GM23338 (cell line): ENCODE measurements around the gene SUCLG2. TPM values are rescaled to one million over a fixed set of nuclear protein-coding genes. Genes with fewer than 3 reads are reported as not detected.

ENCODE experiments used
- ATAC-seq: fragments of 200-7000 bp; cut with Tn5 transposase; 3 replicates; pipeline ENCODE4 v1.9.1; 2020
- DNase-seq: peaks from one replicate; pipeline ENCODE4 v3.0.0-alpha.2; 2015; ENCODE audit warnings: low spot score
- H2AFZ ChIP-seq: fragments of 200-600 bp; sonication (generic); 2 replicates; pipeline ENCODE4 v1.8.0; 2016; ENCODE audit warnings: antibody characterized with exemption, mild to moderate bottlenecking, moderate library complexity
- H3F3A ChIP-seq: fragments of 200-600 bp; sonication (generic); replicated peaks from 2 replicates; pipeline ENCODE4 v1.8.0; 2017; ENCODE audit warnings: antibody characterized with exemption, mixed run types, low read depth
- H3K27ac ChIP-seq: fragments of 200-600 bp; sonication (generic); 2 replicates; pipeline ENCODE4 v1.6.1; 2016; ENCODE audit warnings: low read depth
- H3K27me3 ChIP-seq: fragments of 200-600 bp; sonication (generic); 2 replicates; pipeline ENCODE4 v1.8.0; 2016; ENCODE audit warnings: mild to moderate bottlenecking, mixed run types, moderate library complexity; ENCODE audit not compliant: insufficient read depth
- H3K36me3 ChIP-seq: fragments of 200-600 bp; sonication (generic); 2 replicates; pipeline ENCODE4 v1.8.0; 2016; ENCODE audit warnings: mild to moderate bottlenecking; ENCODE audit not compliant: insufficient read depth
- H3K4me1 ChIP-seq: fragments of 200-600 bp; sonication (generic); 2 replicates; pipeline ENCODE4 v1.8.0; 2016; ENCODE audit warnings: mild to moderate bottlenecking, moderate library complexity; ENCODE audit not compliant: insufficient read depth
- H3K4me2 ChIP-seq: fragments of 200-600 bp; sonication (generic); 2 replicates; pipeline ENCODE4 v1.7.1; 2017; ENCODE audit warnings: mixed run types
- H3K4me3 ChIP-seq: fragments of 200-600 bp; sonication (generic); 2 replicates; pipeline ENCODE4 v1.6.1; 2016; ENCODE audit warnings: mixed run types
- H3K79me2 ChIP-seq: fragments of 200-600 bp; sonication (generic); replicated peaks from 2 replicates; pipeline ENCODE4 v1.8.0; 2017; ENCODE audit warnings: mild to moderate bottlenecking; ENCODE audit not compliant: insufficient read depth
- H3K9me2 ChIP-seq: fragments of 200-600 bp; sonication (generic); 2 replicates; pipeline ENCODE4 v1.8.0; 2017; ENCODE audit not compliant: insufficient read depth
- H4K20me1 ChIP-seq: fragments of 200-600 bp; sonication (generic); replicated peaks from 2 replicates; pipeline ENCODE4 v1.8.0; 2017; ENCODE audit warnings: mild to moderate bottlenecking; ENCODE audit not compliant: insufficient read depth
- H3K27ac Mint-ChIP-seq: 2 replicates; pipeline ENCODE4 v1.8.0; 2020; ENCODE audit warnings: inconsistent platforms, mild to moderate bottlenecking, moderate library complexity, mixed read lengths
- H3K27me3 Mint-ChIP-seq: 3 replicates; pipeline ENCODE4 v1.8.0; 2022; ENCODE audit warnings: low read depth, mild to moderate bottlenecking, moderate library complexity, mixed read lengths, inconsistent platforms; ENCODE audit not compliant: insufficient read depth, poor library complexity
- H3K36me3 Mint-ChIP-seq: 3 replicates; pipeline ENCODE4 v1.8.0; 2021; ENCODE audit warnings: low read depth, mild to moderate bottlenecking, inconsistent platforms, moderate library complexity, mixed read lengths
- H3K4me1 Mint-ChIP-seq: 3 replicates; pipeline ENCODE4 v1.8.0; 2020; ENCODE audit warnings: mild to moderate bottlenecking, inconsistent platforms, mixed read lengths
- H3K4me3 Mint-ChIP-seq: 3 replicates; pipeline ENCODE4 v1.8.0; 2021; ENCODE audit warnings: moderate library complexity, mild to moderate bottlenecking, inconsistent platforms, mixed read lengths
- H3K9me3 Mint-ChIP-seq: 3 replicates; pipeline ENCODE4 v1.8.0; 2020; ENCODE audit warnings: moderate library complexity, mild to moderate bottlenecking, inconsistent platforms, mixed read lengths
- CREB1 ChIP-seq: fragments of 250-450 bp; sonication (Bioruptor Pico); IDR thresholded peaks from 2 replicates; pipeline ENCODE4 v1.5.0; 2020; ENCODE audit warnings: low read depth, mild to moderate bottlenecking, moderate library complexity
- CTCF ChIP-seq, 2 experiments: fragments of 200-600 bp in 1 of 2; sonication (generic) in 1 of 2; conservative IDR thresholded peaks; 2 replicates each; pipeline versions ENCODE4 v1.5.1 to v1.6.1; 2016 to 2017; ENCODE audit warnings: antibody characterized with exemption in 2 of 2, low read depth in 2 of 2, mild to moderate bottlenecking in 2 of 2, moderate library complexity in 1 of 2
- ETS1 ChIP-seq: IDR thresholded peaks from 2 replicates; pipeline ENCODE4 v1.6.1; 2016; ENCODE audit warnings: antibody characterized with exemption
- EZH2 ChIP-seq: fragments of 200-600 bp; sonication (generic); IDR thresholded peaks from one replicate; pipeline ENCODE4 v1.8.0; 2017; ENCODE audit warnings: antibody characterized with exemption, mild to moderate bottlenecking, low read depth; ENCODE audit not compliant: unreplicated experiment
- EZH2phosphoT487 ChIP-seq: fragments of 200-600 bp; sonication (generic); IDR thresholded peaks from one replicate; pipeline ENCODE4 v1.8.1; 2018; ENCODE audit warnings: antibody characterized with exemption; ENCODE audit not compliant: unreplicated experiment
- JUNB ChIP-seq: IDR thresholded peaks from one replicate; pipeline ENCODE4 v1.6.1; 2016; ENCODE audit warnings: antibody characterized with exemption; ENCODE audit not compliant: unreplicated experiment
- NANOG ChIP-seq: IDR thresholded peaks from 2 replicates; pipeline ENCODE4 v1.6.1; 2016; ENCODE audit warnings: antibody characterized with exemption, borderline replicate concordance
- POLR2AphosphoS5 ChIP-seq: IDR thresholded peaks from 2 replicates; pipeline ENCODE4 v1.6.1; 2016; ENCODE audit warnings: antibody characterized with exemption, low read depth
- REST ChIP-seq: IDR thresholded peaks from one replicate; pipeline ENCODE4 v1.6.1; 2018; ENCODE audit warnings: antibody characterized with exemption; ENCODE audit not compliant: unreplicated experiment
- STAT1 ChIP-seq: IDR thresholded peaks from one replicate; pipeline ENCODE4 v1.6.1; 2016; ENCODE audit warnings: antibody characterized with exemption; ENCODE audit not compliant: unreplicated experiment
- ZNF114 ChIP-seq: fragments of 250-450 bp; sonication (Bioruptor Pico); IDR thresholded peaks from 2 replicates; pipeline ENCODE4 v1.5.0; 2020; ENCODE audit warnings: mild to moderate bottlenecking, moderate library complexity
- ZNF331 ChIP-seq: fragments of 250-450 bp; sonication (Bioruptor Pico); IDR thresholded peaks from 2 replicates; pipeline ENCODE4 v1.5.0; 2020; ENCODE audit warnings: low read depth, mild to moderate bottlenecking, moderate library complexity
- ZNF462 ChIP-seq: fragments of 250-450 bp; sonication (Bioruptor Pico); IDR thresholded peaks from 2 replicates; pipeline ENCODE4 v1.5.0; 2020; ENCODE audit warnings: mild to moderate bottlenecking, moderate library complexity
- polyA plus RNA-seq: library from polyadenylated mRNA; unstranded; fragments of >200 nt; fragmentation: Nextera tagmentation; extraction: Ambion mirVana; gene quantifications from 2 replicates; pipeline ENCODE4 v1.2.1, GENCODE V29; 2016
- total RNA-seq: library from RNA; depleted of rRNA; stranded (reverse); fragments of >200 nt; shearing (Covaris generic); gene quantifications from 2 replicates; pipeline ENCODE4 v1.2.3, GENCODE V29; 2014

The SUCLG2 gene
- total and polyA plus RNA-seq, 2 experiments from 2014 or later, result 29.3 to 39.0 TPM

- TF ChIP-seq REST (no peak), ZNF331 (no peak), ETS1 (no peak)
Measured at GRCh38 chr3:67458408-67458807, 196.0 kb downstream of the SUCLG2 start (continued).

GRCh38 chr3:67453628-67454027 is 200.8 kb downstream of the SUCLG2 start:
- no peaks in the 10 kb centered on the region for H3K4me1 ChIP-seq
- peaks cover 6% of the 10 kb centered on the region; the same call in 2 of the 3 replicates for H3K4me1 Mint-ChIP-seq
- no peak overlapping the region for H3K4me3 ChIP-seq
- no peak for DNase-seq
- no peaks in the 10 kb centered on the region for H4K20me1 ChIP-seq
- no peaks in the 10 kb centered on the region for H3K9me2 ChIP-seq
- no peak overlapping the region for H2AFZ ChIP-seq
- no peaks in the 10 kb centered on the region for H3K27me3 ChIP-seq
- no peaks in the 10 kb centered on the region for H3K79me2 ChIP-seq
- H3K36me3 ChIP-seq, result no peaks in the 10 kb centered on the region
- no peak overlapping the region for H3K4me3 Mint-ChIP-seq
- no peaks in the 10 kb centered on the region for H3K36me3 Mint-ChIP-seq
- no peaks in the 10 kb centered on the region for H3F3A ChIP-seq
- no peak for ATAC-seq
- no peaks in the 10 kb centered on the region for H3K27me3 Mint-ChIP-seq
- no peaks in the 10 kb centered on the region for H3K9me3 Mint-ChIP-seq
- H3K4me2 ChIP-seq, result no peak overlapping the region
- no peak overlapping the region for H3K27ac Mint-ChIP-seq
- H3K27ac ChIP-seq, result no peak overlapping the region
- TF ChIP-seq CREB1 (no peak), EZH2 (no peak), NANOG (no peak), STAT1 (no peak), ZNF114 (CRISPR knock-in tag) (no peak), POLR2AphosphoS5 (no peak), CTCF (conservative IDR thresholded peaks at IDR 0.05; ENCODE audit: low read depth in 2 of 2) (no peak), EZH2phosphoT487 (no peak), JUNB (no peak), ZNF462 (no peak), ZNF331 (no peak)
